Posterior vena cava (tissue), 2 donors: ENCODE results near the gene IP6K1. TPM values are rescaled to one million over a fixed set of nuclear protein-coding genes. Genes with fewer than 3 reads are reported as not detected.

Experiments
- DNase-seq: peaks from one replicate; pipeline ENCODE4 v3.0.0-alpha.2; 2020; ENCODE audit warnings: low spot score
- intact Hi-C, 2 donors: fragments of 100-400 bp; cut with DNase I; formaldehyde crosslinking; loops; one replicate each; pipeline versions ENCODE4 v1.14.1 to v1.14.2; 2022 to 2023
- total RNA-seq, 2 donors: library from RNA; stranded (reverse); fragmentation: NEBNext Ultra II Directional; extraction: Animal tissue kit (Norgen Biotek cat#: 25700); gene quantifications; one replicate each; pipeline ENCODE4 v1.2.1, GENCODE V29; 2021
- donor health status: DM: yes; HTN: yes; CAD: no.
- donor health status: DM: yes; HTN: yes; CAD: no.

Gene IP6K1
- total RNA-seq, 2 donors from 2014 or later, result 31.5 to 33.3 TPM

- intact Hi-C loops, result no loop called here
- no peak for DNase-seq
Measured at GRCh38 chr3:49733551-49733950, 52.8 kb downstream of the IP6K1 start.

- intact Hi-C loops, result no loop called here
Measured at GRCh38 chr3:49732597-49732996, 53.7 kb downstream of the IP6K1 start.

GRCh38 chr3:49729966-49730609 lies 56.3 kb downstream of the IP6K1 start:
- DNase-seq, result no peak
- intact Hi-C loops, result no loop called here

More at GRCh38 chr3:49732597-49732996, 53.7 kb downstream of the IP6K1 start:
- DNase-seq, result no peak

- intact Hi-C loops, result no loop called here
- DNase-seq, result peak; percentile 60
Measured at GRCh38 chr3:49727924-49728361, 58.4 kb downstream of the IP6K1 start.

- peak; percentile 60 for DNase-seq
- intact Hi-C loops, result no loop called here
Measured at GRCh38 chr3:49727154-49727923, 59.0 kb downstream of the IP6K1 start.

GRCh38 chr3:49725906-49726681 lies 60.2 kb downstream of the IP6K1 start:
- intact Hi-C loops, result no loop called here
- peak; percentile 71 for DNase-seq

GRCh38 chr3:49724586-49724985 lies 61.8 kb downstream of the IP6K1 start:
- DNase-seq, result peak; percentile 86
- intact Hi-C loops, result no loop called here

- DNase-seq, result peak; percentile 100
- intact Hi-C loops, result no loop called here
Measured at GRCh38 chr3:49723628-49724551, 62.5 kb downstream of the IP6K1 start, which contains the start of gene GMPPB. Gene GMPPB (minus strand): TSS chr3:49723951. CDS start chr3:49723726, 225 bp downstream.

GRCh38 chr3:49723296-49723627 lies 63.1 kb downstream of the IP6K1 start:
- DNase-seq, result peak; percentile 87
- intact Hi-C loops, result no loop called here

- DNase-seq, result peak; percentile 82
- intact Hi-C loops, result no loop called here
Measured at GRCh38 chr3:49722896-49723295, 63.4 kb downstream of the IP6K1 start.

GRCh38 chr3:49721896-49722781 lies 64.2 kb downstream of the IP6K1 start:
- intact Hi-C loops, result no loop called here
- peak; percentile 78 for DNase-seq

GRCh38 chr3:49721596-49721895 lies 64.8 kb downstream of the IP6K1 start:
- intact Hi-C loops, result no loop called here

GRCh38 chr3:49720855-49721595 lies 65.3 kb downstream of the IP6K1 start:
- intact Hi-C loops, result no loop called here
- DNase-seq, result peak; percentile 69

More at GRCh38 chr3:49721596-49721895, 64.8 kb downstream of the IP6K1 start:
- DNase-seq, result peak; percentile 66

GRCh38 chr3:49719214-49719884 lies 67.0 kb downstream of the IP6K1 start, which contains the start of gene AMIGO3:
Gene AMIGO3 (minus strand): TSS chr3:49719684. CDS start chr3:49719465, 219 bp downstream.
- peak; percentile 99 for DNase-seq
- intact Hi-C loops, result no loop called here

- DNase-seq, result peak; percentile 85
- intact Hi-C loops, result no loop called here
Measured at GRCh38 chr3:49718858-49719213, 67.5 kb downstream of the IP6K1 start.

GRCh38 chr3:49717959-49718857 lies 68.1 kb downstream of the IP6K1 start:
- intact Hi-C loops, result no loop called here
- peak; percentile 82 for DNase-seq
